ENCODE data around the gene YIPF3. TPM values are rescaled to one million over a fixed set of nuclear protein-coding genes. Genes with fewer than 3 reads are reported as not detected.

The YIPF3 gene
- total and polyA plus RNA-seq, 10 of the 15 experiments (the other 5 are each of a cell fraction or from before 2014, with no cell fraction given), result 20.5 to 88.8 (median 44.7) TPM

DNA sequence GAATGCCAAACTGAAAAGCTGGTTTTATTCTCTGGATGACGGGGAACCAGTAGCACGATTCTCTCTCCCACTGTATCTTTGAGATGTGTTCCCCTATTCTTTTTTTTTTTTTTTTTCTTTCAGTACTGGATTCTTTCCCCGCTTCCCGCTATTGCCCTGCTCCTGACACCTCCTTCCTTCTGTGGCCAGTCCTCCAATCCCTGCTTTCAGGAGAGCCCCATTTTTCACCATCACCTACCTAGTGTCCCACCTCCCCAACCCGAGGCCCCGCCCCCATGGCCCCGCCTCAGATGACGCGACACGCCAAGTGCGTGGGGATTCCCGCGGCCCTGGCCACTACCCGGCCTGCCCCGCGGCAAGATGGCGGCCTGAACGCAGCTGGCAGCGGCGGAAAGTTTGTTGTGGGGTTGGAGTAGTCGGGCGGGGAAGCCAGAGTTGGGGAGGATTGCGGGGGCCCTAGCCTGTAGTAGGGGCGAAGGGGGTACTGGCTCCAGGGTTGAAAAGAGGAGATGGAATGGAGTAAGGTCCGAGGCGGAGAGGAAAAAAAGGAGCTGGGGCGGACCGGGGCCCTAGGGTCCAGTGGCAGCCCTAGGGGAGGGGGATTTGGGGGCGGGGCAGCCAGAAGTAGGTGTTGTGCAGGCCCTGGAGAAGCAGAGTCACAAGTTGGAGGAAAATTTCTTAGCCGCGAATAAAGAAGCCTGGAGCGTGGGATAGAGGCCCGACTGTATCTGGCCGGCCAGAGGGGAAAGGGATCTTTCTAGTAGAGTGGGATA is 39.3 kb downstream of the YIPF3 start, which contains the start of gene TJAP1:
TJAP1 (plus strand) TSS at position 336 of the 773 bp plus-strand sequence. CDS start 21,432 bp downstream, outside the sequence.
- H3K27me3 ChIP-seq (replicated peaks in 1 of 2; ENCODE audit: control insufficient read depth in 2 of 2, insufficient read depth in 2 of 2, low read length in 1 of 2), result no peaks in the 10 kb centered on the region
- peaks cover 10% of the 10 kb centered on the region for H3K79me2 ChIP-seq (ENCODE audit: control insufficient read depth, insufficient read depth, low read length)
- H3K9me3 ChIP-seq (replicated peaks; ENCODE audit: control insufficient read depth, insufficient read depth, low read length), result no peaks in the 10 kb centered on the region
- H3K4me1 ChIP-seq (ENCODE audit: control insufficient read depth, insufficient read depth, low read length), result peaks cover 4% of the 10 kb centered on the region
- ChIA-PET RAD21 (ENCODE audit: unreplicated experiment) (interaction anchor here (1.1 to 1.2 kb wide), 3 partner anchors 24 to 139 kb away, joined by 3 read pairs; partner anchors contain the start of genes POLR1C and YIPF3), CTCF (interaction anchor here (0.6 to 1.4 kb wide), 4 partner anchors 29 to 751 kb away, joined by 3 to 10 read pairs (median 4); no protein-coding TSS in a partner anchor), POLR2A (interaction anchor here (0.6 to 1.7 kb wide), 18 partner anchors 12 to 493 kb away, joined by 3 to 6 read pairs (median 3); partner anchors contain the start of genes DLK2, POLR1C and PPP2R5D), SMC1A (ENCODE audit: uncharacterized antibody, unreplicated experiment) (interaction anchor here (0.5 to 1.5 kb wide), 5 partner anchors 17 to 730 kb away, joined by 3 to 4 read pairs (median 3); no protein-coding TSS in a partner anchor)
- FAIRE-seq, result no peak
- ATAC-seq, result peak; percentile 99
- peak within 1 kb of the TSS; percentile 82 for H3K9ac ChIP-seq (ENCODE audit: control insufficient read depth, insufficient read depth, low read length)
- 4% methylated on average over 32 of the region's 34 CpGs for WGBS (ENCODE audit: insufficient coverage, insufficient replicate concordance, low lambda C conversion rate, missing lambda C conversion rate)
- H4K20me1 ChIP-seq (ENCODE audit: control insufficient read depth, insufficient read depth), result no peaks in the 10 kb centered on the region
- DNase-seq (ENCODE audit: low read depth, low spot score), result peak; percentile 36
- BruUV-seq (replicated peaks), result no TSS peak
- in situ Hi-C loops (cut with MboI) (no loop called here), intact Hi-C loops (cut with micrococcal nuclease; ENCODE audit: unreplicated experiment) (no loop called here)
- H2AFZ ChIP-seq (ENCODE audit: control insufficient read depth, low read depth, low read length), result peak within 1 kb of the TSS; percentile 96
- H3K36me3 ChIP-seq (ENCODE audit: control insufficient read depth in 2 of 2, insufficient read depth in 2 of 2, low read length in 1 of 2), result no peaks in the 10 kb centered on the region
- H3K4me2 ChIP-seq (ENCODE audit: control insufficient read depth, insufficient read depth), result peak within 1 kb of the TSS; percentile 95
- peak within 1 kb of the TSS; percentile 41 for H3K27ac ChIP-seq (ENCODE audit: control insufficient read depth, insufficient read depth)
- H3K4me3 ChIP-seq, result peak within 1 kb of the TSS; percentile 91
- TF ChIP-seq SUZ12 (IDR thresholded peaks at IDR 0.05; ENCODE audit: unreplicated experiment) (no peak), SIN3A (IDR thresholded peaks at IDR 0.05; ENCODE audit: low read depth, low read length) (peak; percentile 71; the same call in 1 of the 2 replicates), NBN (IDR thresholded peaks at IDR 0.05) (0 out of 2 replicates have a peak, but pooled peaks have one; percentile 55), RB1 (IDR thresholded peaks at IDR 0.05; ENCODE audit: borderline replicate concordance) (no peak), CREB1 (IDR thresholded peaks at IDR 0.05; ENCODE audit: low read depth) (peak; percentile 88), CREM (IDR thresholded peaks at IDR 0.05; ENCODE audit: low read depth) (peak; percentile 80; the same call in 1 of the 2 replicates), MYC (IDR thresholded peaks at IDR 0.05; ENCODE audit: insufficient read depth, insufficient read length, insufficient replicate concordance, low read length, severe bottlenecking) (no peak)
- TF ChIP-seq, protein P1, sequence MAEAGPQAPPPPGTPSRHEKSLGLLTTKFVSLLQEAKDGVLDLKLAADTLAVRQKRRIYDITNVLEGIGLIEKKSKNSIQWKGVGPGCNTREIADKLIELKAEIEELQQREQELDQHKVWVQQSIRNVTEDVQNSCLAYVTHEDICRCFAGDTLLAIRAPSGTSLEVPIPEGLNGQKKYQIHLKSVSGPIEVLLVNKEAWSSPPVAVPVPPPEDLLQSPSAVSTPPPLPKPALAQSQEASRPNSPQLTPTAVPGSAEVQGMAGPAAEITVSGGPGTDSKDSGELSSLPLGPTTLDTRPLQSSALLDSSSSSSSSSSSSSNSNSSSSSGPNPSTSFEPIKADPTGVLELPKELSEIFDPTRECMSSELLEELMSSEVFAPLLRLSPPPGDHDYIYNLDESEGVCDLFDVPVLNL (IDR thresholded peaks at IDR 0.05; ENCODE audit: low read depth, low read length), result peak; percentile 65; the same call in 1 of the 2 replicates
- TF ChIP-seq, protein P2, sequence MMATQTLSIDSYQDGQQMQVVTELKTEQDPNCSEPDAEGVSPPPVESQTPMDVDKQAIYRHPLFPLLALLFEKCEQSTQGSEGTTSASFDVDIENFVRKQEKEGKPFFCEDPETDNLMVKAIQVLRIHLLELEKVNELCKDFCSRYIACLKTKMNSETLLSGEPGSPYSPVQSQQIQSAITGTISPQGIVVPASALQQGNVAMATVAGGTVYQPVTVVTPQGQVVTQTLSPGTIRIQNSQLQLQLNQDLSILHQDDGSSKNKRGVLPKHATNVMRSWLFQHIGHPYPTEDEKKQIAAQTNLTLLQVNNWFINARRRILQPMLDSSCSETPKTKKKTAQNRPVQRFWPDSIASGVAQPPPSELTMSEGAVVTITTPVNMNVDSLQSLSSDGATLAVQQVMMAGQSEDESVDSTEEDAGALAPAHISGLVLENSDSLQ (IDR thresholded peaks at IDR 0.05), result peak; percentile 44; the same call in 1 of the 2 replicates
- TF ChIP-seq, protein P3, sequence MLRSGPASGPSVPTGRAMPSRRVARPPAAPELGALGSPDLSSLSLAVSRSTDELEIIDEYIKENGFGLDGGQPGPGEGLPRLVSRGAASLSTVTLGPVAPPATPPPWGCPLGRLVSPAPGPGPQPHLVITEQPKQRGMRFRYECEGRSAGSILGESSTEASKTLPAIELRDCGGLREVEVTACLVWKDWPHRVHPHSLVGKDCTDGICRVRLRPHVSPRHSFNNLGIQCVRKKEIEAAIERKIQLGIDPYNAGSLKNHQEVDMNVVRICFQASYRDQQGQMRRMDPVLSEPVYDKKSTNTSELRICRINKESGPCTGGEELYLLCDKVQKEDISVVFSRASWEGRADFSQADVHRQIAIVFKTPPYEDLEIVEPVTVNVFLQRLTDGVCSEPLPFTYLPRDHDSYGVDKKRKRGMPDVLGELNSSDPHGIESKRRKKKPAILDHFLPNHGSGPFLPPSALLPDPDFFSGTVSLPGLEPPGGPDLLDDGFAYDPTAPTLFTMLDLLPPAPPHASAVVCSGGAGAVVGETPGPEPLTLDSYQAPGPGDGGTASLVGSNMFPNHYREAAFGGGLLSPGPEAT (IDR thresholded peaks at IDR 0.05; ENCODE audit: low read depth), result peak; percentile 80
- TF ChIP-seq, protein P4, sequence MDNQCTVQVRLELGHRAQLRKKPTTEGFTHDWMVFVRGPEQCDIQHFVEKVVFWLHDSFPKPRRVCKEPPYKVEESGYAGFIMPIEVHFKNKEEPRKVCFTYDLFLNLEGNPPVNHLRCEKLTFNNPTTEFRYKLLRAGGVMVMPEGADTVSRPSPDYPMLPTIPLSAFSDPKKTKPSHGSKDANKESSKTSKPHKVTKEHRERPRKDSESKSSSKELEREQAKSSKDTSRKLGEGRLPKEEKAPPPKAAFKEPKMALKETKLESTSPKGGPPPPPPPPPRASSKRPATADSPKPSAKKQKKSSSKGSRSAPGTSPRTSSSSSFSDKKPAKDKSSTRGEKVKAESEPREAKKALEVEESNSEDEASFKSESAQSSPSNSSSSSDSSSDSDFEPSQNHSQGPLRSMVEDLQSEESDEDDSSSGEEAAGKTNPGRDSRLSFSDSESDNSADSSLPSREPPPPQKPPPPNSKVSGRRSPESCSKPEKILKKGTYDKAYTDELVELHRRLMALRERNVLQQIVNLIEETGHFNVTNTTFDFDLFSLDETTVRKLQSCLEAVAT (IDR thresholded peaks at IDR 0.05), result no peak
- TF ChIP-seq, protein P5, sequence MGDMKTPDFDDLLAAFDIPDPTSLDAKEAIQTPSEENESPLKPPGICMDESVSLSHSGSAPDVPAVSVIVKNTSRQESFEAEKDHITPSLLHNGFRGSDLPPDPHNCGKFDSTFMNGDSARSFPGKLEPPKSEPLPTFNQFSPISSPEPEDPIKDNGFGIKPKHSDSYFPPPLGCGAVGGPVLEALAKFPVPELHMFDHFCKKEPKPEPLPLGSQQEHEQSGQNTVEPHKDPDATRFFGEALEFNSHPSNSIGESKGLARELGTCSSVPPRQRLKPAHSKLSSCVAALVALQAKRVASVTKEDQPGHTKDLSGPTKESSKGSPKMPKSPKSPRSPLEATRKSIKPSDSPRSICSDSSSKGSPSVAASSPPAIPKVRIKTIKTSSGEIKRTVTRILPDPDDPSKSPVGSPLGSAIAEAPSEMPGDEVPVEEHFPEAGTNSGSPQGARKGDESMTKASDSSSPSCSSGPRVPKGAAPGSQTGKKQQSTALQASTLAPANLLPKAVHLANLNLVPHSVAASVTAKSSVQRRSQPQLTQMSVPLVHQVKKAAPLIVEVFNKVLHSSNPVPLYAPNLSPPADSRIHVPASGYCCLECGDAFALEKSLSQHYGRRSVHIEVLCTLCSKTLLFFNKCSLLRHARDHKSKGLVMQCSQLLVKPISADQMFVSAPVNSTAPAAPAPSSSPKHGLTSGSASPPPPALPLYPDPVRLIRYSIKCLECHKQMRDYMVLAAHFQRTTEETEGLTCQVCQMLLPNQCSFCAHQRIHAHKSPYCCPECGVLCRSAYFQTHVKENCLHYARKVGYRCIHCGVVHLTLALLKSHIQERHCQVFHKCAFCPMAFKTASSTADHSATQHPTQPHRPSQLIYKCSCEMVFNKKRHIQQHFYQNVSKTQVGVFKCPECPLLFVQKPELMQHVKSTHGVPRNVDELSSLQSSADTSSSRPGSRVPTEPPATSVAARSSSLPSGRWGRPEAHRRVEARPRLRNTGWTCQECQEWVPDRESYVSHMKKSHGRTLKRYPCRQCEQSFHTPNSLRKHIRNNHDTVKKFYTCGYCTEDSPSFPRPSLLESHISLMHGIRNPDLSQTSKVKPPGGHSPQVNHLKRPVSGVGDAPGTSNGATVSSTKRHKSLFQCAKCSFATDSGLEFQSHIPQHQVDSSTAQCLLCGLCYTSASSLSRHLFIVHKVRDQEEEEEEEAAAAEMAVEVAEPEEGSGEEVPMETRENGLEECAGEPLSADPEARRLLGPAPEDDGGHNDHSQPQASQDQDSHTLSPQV (IDR thresholded peaks at IDR 0.05), result no peak

Data from GM12878 (cell line).